GM23338 (cell line): ENCODE measurements around the gene LTBP2. TPM values are rescaled to one million over a fixed set of nuclear protein-coding genes. Genes with fewer than 3 reads are reported as not detected.

ENCODE experiments used
- ATAC-seq: fragments of 200-7000 bp; cut with Tn5 transposase; 3 replicates; pipeline ENCODE4 v1.9.1; 2020
- DNase-seq: peaks from one replicate; pipeline ENCODE4 v3.0.0-alpha.2; 2015; ENCODE audit warnings: low spot score
- H2AFZ ChIP-seq: fragments of 200-600 bp; sonication (generic); 2 replicates; pipeline ENCODE4 v1.8.0; 2016; ENCODE audit warnings: antibody characterized with exemption, mild to moderate bottlenecking, moderate library complexity
- H3F3A ChIP-seq: fragments of 200-600 bp; sonication (generic); replicated peaks from 2 replicates; pipeline ENCODE4 v1.8.0; 2017; ENCODE audit warnings: antibody characterized with exemption, mixed run types, low read depth
- H3K27ac ChIP-seq: fragments of 200-600 bp; sonication (generic); 2 replicates; pipeline ENCODE4 v1.6.1; 2016; ENCODE audit warnings: low read depth
- H3K27me3 ChIP-seq: fragments of 200-600 bp; sonication (generic); 2 replicates; pipeline ENCODE4 v1.8.0; 2016; ENCODE audit warnings: mild to moderate bottlenecking, mixed run types, moderate library complexity; ENCODE audit not compliant: insufficient read depth
- H3K36me3 ChIP-seq: fragments of 200-600 bp; sonication (generic); 2 replicates; pipeline ENCODE4 v1.8.0; 2016; ENCODE audit warnings: mild to moderate bottlenecking; ENCODE audit not compliant: insufficient read depth
- H3K4me1 ChIP-seq: fragments of 200-600 bp; sonication (generic); 2 replicates; pipeline ENCODE4 v1.8.0; 2016; ENCODE audit warnings: mild to moderate bottlenecking, moderate library complexity; ENCODE audit not compliant: insufficient read depth
- H3K4me2 ChIP-seq: fragments of 200-600 bp; sonication (generic); 2 replicates; pipeline ENCODE4 v1.7.1; 2017; ENCODE audit warnings: mixed run types
- H3K4me3 ChIP-seq: fragments of 200-600 bp; sonication (generic); 2 replicates; pipeline ENCODE4 v1.6.1; 2016; ENCODE audit warnings: mixed run types
- H3K79me2 ChIP-seq: fragments of 200-600 bp; sonication (generic); replicated peaks from 2 replicates; pipeline ENCODE4 v1.8.0; 2017; ENCODE audit warnings: mild to moderate bottlenecking; ENCODE audit not compliant: insufficient read depth
- H3K9me2 ChIP-seq: fragments of 200-600 bp; sonication (generic); 2 replicates; pipeline ENCODE4 v1.8.0; 2017; ENCODE audit not compliant: insufficient read depth
- H4K20me1 ChIP-seq: fragments of 200-600 bp; sonication (generic); replicated peaks from 2 replicates; pipeline ENCODE4 v1.8.0; 2017; ENCODE audit warnings: mild to moderate bottlenecking; ENCODE audit not compliant: insufficient read depth
- H3K27ac Mint-ChIP-seq: 2 replicates; pipeline ENCODE4 v1.8.0; 2020; ENCODE audit warnings: inconsistent platforms, mild to moderate bottlenecking, moderate library complexity, mixed read lengths
- H3K27me3 Mint-ChIP-seq: 3 replicates; pipeline ENCODE4 v1.8.0; 2022; ENCODE audit warnings: low read depth, mild to moderate bottlenecking, moderate library complexity, mixed read lengths, inconsistent platforms; ENCODE audit not compliant: insufficient read depth, poor library complexity
- H3K36me3 Mint-ChIP-seq: 3 replicates; pipeline ENCODE4 v1.8.0; 2021; ENCODE audit warnings: low read depth, mild to moderate bottlenecking, inconsistent platforms, moderate library complexity, mixed read lengths
- H3K4me1 Mint-ChIP-seq: 3 replicates; pipeline ENCODE4 v1.8.0; 2020; ENCODE audit warnings: mild to moderate bottlenecking, inconsistent platforms, mixed read lengths
- H3K4me3 Mint-ChIP-seq: 3 replicates; pipeline ENCODE4 v1.8.0; 2021; ENCODE audit warnings: moderate library complexity, mild to moderate bottlenecking, inconsistent platforms, mixed read lengths
- H3K9me3 Mint-ChIP-seq: 3 replicates; pipeline ENCODE4 v1.8.0; 2020; ENCODE audit warnings: moderate library complexity, mild to moderate bottlenecking, inconsistent platforms, mixed read lengths
- EZH2 ChIP-seq: fragments of 200-600 bp; sonication (generic); IDR thresholded peaks from one replicate; pipeline ENCODE4 v1.8.0; 2017; ENCODE audit warnings: antibody characterized with exemption, mild to moderate bottlenecking, low read depth; ENCODE audit not compliant: unreplicated experiment
- EZH2phosphoT487 ChIP-seq: fragments of 200-600 bp; sonication (generic); IDR thresholded peaks from one replicate; pipeline ENCODE4 v1.8.1; 2018; ENCODE audit warnings: antibody characterized with exemption; ENCODE audit not compliant: unreplicated experiment
- JUNB ChIP-seq: IDR thresholded peaks from one replicate; pipeline ENCODE4 v1.6.1; 2016; ENCODE audit warnings: antibody characterized with exemption; ENCODE audit not compliant: unreplicated experiment
- polyA plus RNA-seq: library from polyadenylated mRNA; unstranded; fragments of >200 nt; fragmentation: Nextera tagmentation; extraction: Ambion mirVana; gene quantifications from 2 replicates; pipeline ENCODE4 v1.2.1, GENCODE V29; 2016
- total RNA-seq: library from RNA; depleted of rRNA; stranded (reverse); fragments of >200 nt; shearing (Covaris generic); gene quantifications from 2 replicates; pipeline ENCODE4 v1.2.3, GENCODE V29; 2014
- TF ChIP-seq, protein P1 (sequence below), 2 experiments: fragments of 200-600 bp in 1 of 2; sonication (generic) in 1 of 2; conservative IDR thresholded peaks; 2 replicates each; pipeline versions ENCODE4 v1.5.1 to v1.6.1; 2016 to 2017; ENCODE audit warnings: antibody characterized with exemption in 2 of 2, low read depth in 2 of 2, mild to moderate bottlenecking in 2 of 2, moderate library complexity in 1 of 2
- TF ChIP-seq, protein P2 (sequence below): IDR thresholded peaks from one replicate; pipeline ENCODE4 v1.6.1; 2018; ENCODE audit warnings: antibody characterized with exemption; ENCODE audit not compliant: unreplicated experiment
- TF ChIP-seq, protein P3 (sequence below): fragments of 250-450 bp; sonication (Bioruptor Pico); IDR thresholded peaks from 2 replicates; pipeline ENCODE4 v1.5.0; 2020; ENCODE audit warnings: mild to moderate bottlenecking, moderate library complexity

Gene LTBP2
- total and polyA plus RNA-seq, 2 experiments from 2014 or later, result 0.27 to 0.49 TPM

DNA sequence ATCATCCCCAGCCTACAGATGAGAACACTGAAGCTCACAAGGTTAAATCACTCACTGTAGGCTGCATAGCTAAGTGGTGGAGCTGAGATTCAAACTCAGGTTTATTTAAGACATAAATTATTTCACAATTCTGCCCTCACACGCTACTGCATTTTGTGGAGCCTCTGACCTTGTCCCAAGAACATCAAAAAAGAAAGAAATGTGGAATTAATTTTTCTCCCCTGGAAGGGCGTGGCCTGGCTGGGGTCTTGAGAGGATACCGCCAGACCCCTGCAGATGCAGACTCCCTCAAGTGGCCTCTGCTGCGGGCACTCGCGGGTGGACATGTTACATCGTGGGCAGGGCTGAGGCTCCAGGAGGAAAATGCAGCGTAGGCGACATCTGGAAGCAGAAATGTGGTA is 40.6 kb downstream of the LTBP2 start:
- no peak for DNase-seq
- Histone ChIP-seq H3K4me1 (no peaks in the 10 kb centered on the region), H3K4me2 (no peak overlapping the region), H3K27ac (no peak overlapping the region), H3F3A (no peaks in the 10 kb centered on the region), H3K36me3 (no peaks in the 10 kb centered on the region), H4K20me1 (no peaks in the 10 kb centered on the region), H2AFZ (0 out of 2 replicates have a peak overlapping the region, but pooled peaks have one; percentile 66), H3K79me2 (no peaks in the 10 kb centered on the region), H3K9me2 (no peaks in the 10 kb centered on the region), H3K4me3 (no peak overlapping the region), H3K27me3 (no peaks in the 10 kb centered on the region)
- peaks cover 15% of the 10 kb centered on the region for H3K27me3 Mint-ChIP-seq
- peaks cover 31% of the 10 kb centered on the region; the same call in 2 of the 3 replicates for H3K4me1 Mint-ChIP-seq
- H3K27ac Mint-ChIP-seq, result no peak overlapping the region
- no peak for ATAC-seq
- no peak for TF ChIP-seq JUNB
- TF ChIP-seq, protein P1, sequence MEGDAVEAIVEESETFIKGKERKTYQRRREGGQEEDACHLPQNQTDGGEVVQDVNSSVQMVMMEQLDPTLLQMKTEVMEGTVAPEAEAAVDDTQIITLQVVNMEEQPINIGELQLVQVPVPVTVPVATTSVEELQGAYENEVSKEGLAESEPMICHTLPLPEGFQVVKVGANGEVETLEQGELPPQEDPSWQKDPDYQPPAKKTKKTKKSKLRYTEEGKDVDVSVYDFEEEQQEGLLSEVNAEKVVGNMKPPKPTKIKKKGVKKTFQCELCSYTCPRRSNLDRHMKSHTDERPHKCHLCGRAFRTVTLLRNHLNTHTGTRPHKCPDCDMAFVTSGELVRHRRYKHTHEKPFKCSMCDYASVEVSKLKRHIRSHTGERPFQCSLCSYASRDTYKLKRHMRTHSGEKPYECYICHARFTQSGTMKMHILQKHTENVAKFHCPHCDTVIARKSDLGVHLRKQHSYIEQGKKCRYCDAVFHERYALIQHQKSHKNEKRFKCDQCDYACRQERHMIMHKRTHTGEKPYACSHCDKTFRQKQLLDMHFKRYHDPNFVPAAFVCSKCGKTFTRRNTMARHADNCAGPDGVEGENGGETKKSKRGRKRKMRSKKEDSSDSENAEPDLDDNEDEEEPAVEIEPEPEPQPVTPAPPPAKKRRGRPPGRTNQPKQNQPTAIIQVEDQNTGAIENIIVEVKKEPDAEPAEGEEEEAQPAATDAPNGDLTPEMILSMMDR (conservative IDR thresholded peaks at IDR 0.05; ENCODE audit: low read depth in 2 of 2), result no peak
- H3K9me3 Mint-ChIP-seq, result no peaks in the 10 kb centered on the region
- H3K36me3 Mint-ChIP-seq, result no peaks in the 10 kb centered on the region
- H3K4me3 Mint-ChIP-seq, result no peak overlapping the region

DNA sequence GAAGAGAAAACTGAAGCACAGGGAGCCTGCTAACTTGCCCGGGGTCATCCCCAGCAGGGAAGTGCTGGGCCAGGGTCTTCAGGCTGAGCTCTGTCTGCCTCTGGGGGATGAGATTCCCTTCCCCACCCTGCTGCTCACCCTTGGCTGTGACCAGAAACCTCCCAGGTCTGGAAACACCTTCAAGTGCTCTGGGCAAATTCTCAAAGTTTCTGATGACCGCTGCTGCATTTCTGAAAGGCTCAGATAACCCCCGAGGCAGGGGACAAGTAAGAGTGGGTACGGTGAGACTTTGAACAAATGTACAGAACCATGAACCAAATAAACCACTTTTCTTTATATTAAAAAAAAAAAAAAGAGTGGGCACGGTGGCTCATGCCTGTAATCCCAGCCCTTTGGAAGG is 41.3 kb downstream of the LTBP2 start:
- Mint-ChIP-seq H3K4me3 (no peak overlapping the region), H3K27ac (no peak overlapping the region), H3K4me1 (peaks cover 31% of the 10 kb centered on the region), H3K36me3 (no peaks in the 10 kb centered on the region), H3K9me3 (no peaks in the 10 kb centered on the region), H3K27me3 (peaks cover 12% of the 10 kb centered on the region)
- H3K4me3 ChIP-seq, result no peak overlapping the region
- no peaks in the 10 kb centered on the region for H3K4me1 ChIP-seq
- no peak for ATAC-seq
- no peaks in the 10 kb centered on the region for H4K20me1 ChIP-seq
- H3K79me2 ChIP-seq, result no peaks in the 10 kb centered on the region
- H2AFZ ChIP-seq, result no peak overlapping the region
- H3K36me3 ChIP-seq, result no peaks in the 10 kb centered on the region
- TF ChIP-seq, protein P2, sequence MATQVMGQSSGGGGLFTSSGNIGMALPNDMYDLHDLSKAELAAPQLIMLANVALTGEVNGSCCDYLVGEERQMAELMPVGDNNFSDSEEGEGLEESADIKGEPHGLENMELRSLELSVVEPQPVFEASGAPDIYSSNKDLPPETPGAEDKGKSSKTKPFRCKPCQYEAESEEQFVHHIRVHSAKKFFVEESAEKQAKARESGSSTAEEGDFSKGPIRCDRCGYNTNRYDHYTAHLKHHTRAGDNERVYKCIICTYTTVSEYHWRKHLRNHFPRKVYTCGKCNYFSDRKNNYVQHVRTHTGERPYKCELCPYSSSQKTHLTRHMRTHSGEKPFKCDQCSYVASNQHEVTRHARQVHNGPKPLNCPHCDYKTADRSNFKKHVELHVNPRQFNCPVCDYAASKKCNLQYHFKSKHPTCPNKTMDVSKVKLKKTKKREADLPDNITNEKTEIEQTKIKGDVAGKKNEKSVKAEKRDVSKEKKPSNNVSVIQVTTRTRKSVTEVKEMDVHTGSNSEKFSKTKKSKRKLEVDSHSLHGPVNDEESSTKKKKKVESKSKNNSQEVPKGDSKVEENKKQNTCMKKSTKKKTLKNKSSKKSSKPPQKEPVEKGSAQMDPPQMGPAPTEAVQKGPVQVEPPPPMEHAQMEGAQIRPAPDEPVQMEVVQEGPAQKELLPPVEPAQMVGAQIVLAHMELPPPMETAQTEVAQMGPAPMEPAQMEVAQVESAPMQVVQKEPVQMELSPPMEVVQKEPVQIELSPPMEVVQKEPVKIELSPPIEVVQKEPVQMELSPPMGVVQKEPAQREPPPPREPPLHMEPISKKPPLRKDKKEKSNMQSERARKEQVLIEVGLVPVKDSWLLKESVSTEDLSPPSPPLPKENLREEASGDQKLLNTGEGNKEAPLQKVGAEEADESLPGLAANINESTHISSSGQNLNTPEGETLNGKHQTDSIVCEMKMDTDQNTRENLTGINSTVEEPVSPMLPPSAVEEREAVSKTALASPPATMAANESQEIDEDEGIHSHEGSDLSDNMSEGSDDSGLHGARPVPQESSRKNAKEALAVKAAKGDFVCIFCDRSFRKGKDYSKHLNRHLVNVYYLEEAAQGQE, result no peak
- TF ChIP-seq, protein P3, sequence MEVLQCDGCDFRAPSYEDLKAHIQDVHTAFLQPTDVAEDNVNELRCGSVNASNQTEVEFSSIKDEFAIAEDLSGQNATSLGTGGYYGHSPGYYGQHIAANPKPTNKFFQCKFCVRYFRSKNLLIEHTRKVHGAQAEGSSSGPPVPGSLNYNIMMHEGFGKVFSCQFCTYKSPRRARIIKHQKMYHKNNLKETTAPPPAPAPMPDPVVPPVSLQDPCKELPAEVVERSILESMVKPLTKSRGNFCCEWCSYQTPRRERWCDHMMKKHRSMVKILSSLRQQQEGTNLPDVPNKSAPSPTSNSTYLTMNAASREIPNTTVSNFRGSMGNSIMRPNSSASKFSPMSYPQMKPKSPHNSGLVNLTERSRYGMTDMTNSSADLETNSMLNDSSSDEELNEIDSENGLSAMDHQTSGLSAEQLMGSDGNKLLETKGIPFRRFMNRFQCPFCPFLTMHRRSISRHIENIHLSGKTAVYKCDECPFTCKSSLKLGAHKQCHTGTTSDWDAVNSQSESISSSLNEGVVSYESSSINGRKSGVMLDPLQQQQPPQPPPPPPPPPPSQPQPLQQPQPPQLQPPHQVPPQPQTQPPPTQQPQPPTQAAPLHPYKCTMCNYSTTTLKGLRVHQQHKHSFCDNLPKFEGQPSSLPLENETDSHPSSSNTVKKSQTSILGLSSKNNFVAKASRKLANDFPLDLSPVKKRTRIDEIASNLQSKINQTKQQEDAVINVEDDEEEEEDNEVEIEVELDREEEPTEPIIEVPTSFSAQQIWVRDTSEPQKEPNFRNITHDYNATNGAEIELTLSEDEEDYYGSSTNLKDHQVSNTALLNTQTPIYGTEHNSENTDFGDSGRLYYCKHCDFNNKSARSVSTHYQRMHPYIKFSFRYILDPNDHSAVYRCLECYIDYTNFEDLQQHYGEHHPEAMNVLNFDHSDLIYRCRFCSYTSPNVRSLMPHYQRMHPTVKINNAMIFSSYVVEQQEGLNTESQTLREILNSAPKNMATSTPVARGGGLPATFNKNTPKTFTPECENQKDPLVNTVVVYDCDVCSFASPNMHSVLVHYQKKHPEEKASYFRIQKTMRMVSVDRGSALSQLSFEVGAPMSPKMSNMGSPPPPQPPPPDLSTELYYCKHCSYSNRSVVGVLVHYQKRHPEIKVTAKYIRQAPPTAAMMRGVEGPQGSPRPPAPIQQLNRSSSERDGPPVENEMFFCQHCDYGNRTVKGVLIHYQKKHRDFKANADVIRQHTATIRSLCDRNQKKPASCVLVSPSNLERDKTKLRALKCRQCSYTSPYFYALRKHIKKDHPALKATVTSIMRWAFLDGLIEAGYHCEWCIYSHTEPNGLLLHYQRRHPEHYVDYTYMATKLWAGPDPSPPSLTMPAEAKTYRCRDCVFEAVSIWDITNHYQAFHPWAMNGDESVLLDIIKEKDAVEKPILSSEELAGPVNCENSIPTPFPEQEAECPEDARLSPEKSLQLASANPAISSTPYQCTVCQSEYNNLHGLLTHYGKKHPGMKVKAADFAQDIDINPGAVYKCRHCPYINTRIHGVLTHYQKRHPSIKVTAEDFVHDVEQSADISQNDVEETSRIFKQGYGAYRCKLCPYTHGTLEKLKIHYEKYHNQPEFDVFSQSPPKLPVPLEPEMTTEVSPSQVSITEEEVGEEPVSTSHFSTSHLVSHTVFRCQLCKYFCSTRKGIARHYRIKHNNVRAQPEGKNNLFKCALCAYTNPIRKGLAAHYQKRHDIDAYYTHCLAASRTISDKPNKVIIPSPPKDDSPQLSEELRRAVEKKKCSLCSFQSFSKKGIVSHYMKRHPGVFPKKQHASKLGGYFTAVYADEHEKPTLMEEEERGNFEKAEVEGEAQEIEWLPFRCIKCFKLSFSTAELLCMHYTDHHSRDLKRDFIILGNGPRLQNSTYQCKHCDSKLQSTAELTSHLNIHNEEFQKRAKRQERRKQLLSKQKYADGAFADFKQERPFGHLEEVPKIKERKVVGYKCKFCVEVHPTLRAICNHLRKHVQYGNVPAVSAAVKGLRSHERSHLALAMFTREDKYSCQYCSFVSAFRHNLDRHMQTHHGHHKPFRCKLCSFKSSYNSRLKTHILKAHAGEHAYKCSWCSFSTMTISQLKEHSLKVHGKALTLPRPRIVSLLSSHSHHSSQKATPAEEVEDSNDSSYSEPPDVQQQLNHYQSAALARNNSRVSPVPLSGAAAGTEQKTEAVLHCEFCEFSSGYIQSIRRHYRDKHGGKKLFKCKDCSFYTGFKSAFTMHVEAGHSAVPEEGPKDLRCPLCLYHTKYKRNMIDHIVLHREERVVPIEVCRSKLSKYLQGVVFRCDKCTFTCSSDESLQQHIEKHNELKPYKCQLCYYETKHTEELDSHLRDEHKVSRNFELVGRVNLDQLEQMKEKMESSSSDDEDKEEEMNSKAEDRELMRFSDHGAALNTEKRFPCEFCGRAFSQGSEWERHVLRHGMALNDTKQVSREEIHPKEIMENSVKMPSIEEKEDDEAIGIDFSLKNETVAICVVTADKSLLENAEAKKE (CRISPR knock-in tag), result no peak
- no peak for TF ChIP-seq EZH2phosphoT487
- no peak for TF ChIP-seq EZH2
- H3K9me2 ChIP-seq, result no peaks in the 10 kb centered on the region
- no peak for DNase-seq
- H3F3A ChIP-seq, result no peaks in the 10 kb centered on the region
- H3K27me3 ChIP-seq, result no peaks in the 10 kb centered on the region
- H3K27ac ChIP-seq, result no peak overlapping the region
- H3K4me2 ChIP-seq, result no peak overlapping the region
